Osteoblast (primary cell): ENCODE measurements around the gene DHX32. TPM values are rescaled to one million over a fixed set of nuclear protein-coding genes. Genes with fewer than 3 reads are reported as not detected.

ENCODE experiments used
- DNase-seq: peaks from one replicate; pipeline ENCODE4 v3.0.0; 2011; ENCODE audit warnings: low spot score, mixed read lengths; ENCODE audit not compliant: insufficient read length; ENCODE audit errors: missing footprints
- H2AFZ ChIP-seq: 2 replicates; pipeline ENCODE4 v1.6.0; 2011; ENCODE audit warnings: mild to moderate bottlenecking, low read length
- H3K27ac ChIP-seq: 2 replicates; pipeline ENCODE4 v1.5.1; 2011; ENCODE audit warnings: mild to moderate bottlenecking, low read depth, low read length, moderate library complexity
- H3K27me3 ChIP-seq: 2 replicates; pipeline ENCODE4 v1.6.0; 2012; ENCODE audit warnings: mild to moderate bottlenecking, control low read depth, inconsistent platforms, low read length, moderate library complexity; ENCODE audit not compliant: insufficient read depth
- H3K36me3 ChIP-seq: 2 replicates; pipeline ENCODE4 v1.5.1; 2011; ENCODE audit warnings: mild to moderate bottlenecking, low read length, control low read depth, moderate library complexity; ENCODE audit not compliant: insufficient read depth
- H3K4me1 ChIP-seq: 2 replicates; pipeline ENCODE4 v1.5.1; 2011; ENCODE audit warnings: mild to moderate bottlenecking, low read length, control low read depth, moderate library complexity; ENCODE audit not compliant: insufficient read depth
- H3K4me2 ChIP-seq: 2 replicates; pipeline ENCODE4 v1.6.0; 2011; ENCODE audit warnings: mild to moderate bottlenecking, low read length; ENCODE audit not compliant: insufficient read depth
- H3K4me3 ChIP-seq: fragments of 200-600 bp; sonication (generic); 3 replicates; pipeline ENCODE4 v1.5.1; 2012; ENCODE audit warnings: mild to moderate bottlenecking, low read length, inconsistent platforms; ENCODE audit not compliant: insufficient read depth
- H3K79me2 ChIP-seq: 2 replicates; pipeline ENCODE4 v1.6.0; 2012; ENCODE audit warnings: mild to moderate bottlenecking, low read length, control low read depth, inconsistent platforms; ENCODE audit not compliant: insufficient read depth
- H3K9me3 ChIP-seq: 2 replicates; pipeline ENCODE4 v1.5.1; 2011; ENCODE audit warnings: low read depth, low read length, control low read depth
- H4K20me1 ChIP-seq: 2 replicates; pipeline ENCODE4 v1.6.0; 2012; ENCODE audit warnings: mild to moderate bottlenecking, low read length, control low read depth; ENCODE audit not compliant: insufficient read depth
- total RNA-seq: library from RNA; depleted of rRNA; stranded (reverse); fragments of >200 nt; gene quantifications from 2 replicates; pipeline ENCODE4 v1.2.3, GENCODE V29; 2012
- TF ChIP-seq, protein P1 (sequence below): IDR thresholded peaks from 2 replicates; pipeline ENCODE4 v1.5.1; 2011; ENCODE audit warnings: mild to moderate bottlenecking, low read depth, low read length, moderate library complexity; ENCODE audit errors: extremely low read depth

DHX32 gene
- total RNA-seq, 1 donor, result 52.8 TPM

DNA sequence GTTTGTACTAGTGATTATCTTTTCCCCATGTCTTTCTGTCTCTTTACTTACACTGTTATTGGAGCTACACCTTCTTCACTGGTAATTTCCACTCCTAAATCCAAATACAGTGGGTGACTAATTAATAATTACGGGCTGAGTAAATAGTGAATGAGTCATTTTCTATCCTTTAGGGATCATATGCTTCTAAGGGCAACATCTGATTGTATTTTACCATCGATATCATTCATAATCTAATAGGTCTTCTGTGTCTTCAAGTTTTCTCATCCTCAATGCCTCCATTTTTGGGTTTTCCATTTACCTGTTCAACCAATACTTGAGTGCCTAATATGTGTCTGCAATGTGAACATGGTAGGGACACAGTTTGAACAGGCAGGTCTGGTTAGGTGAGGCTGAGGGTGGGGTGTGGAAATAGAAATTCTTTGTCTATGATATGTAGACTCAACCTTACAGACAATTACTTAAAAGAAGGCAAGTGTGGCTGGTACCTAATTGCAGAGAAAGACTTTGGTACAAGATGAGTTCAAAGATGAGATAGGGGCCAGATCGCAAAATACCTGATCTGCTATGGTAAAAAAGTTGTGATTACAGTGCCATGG lies 5.9 kb upstream of the DHX32 start:
- H3K4me2 ChIP-seq, result no peak overlapping the region
- H3K79me2 ChIP-seq, result peaks cover 32% of the 10 kb centered on the region
- peaks cover 22% of the 10 kb centered on the region for H4K20me1 ChIP-seq
- TF ChIP-seq, protein P1, sequence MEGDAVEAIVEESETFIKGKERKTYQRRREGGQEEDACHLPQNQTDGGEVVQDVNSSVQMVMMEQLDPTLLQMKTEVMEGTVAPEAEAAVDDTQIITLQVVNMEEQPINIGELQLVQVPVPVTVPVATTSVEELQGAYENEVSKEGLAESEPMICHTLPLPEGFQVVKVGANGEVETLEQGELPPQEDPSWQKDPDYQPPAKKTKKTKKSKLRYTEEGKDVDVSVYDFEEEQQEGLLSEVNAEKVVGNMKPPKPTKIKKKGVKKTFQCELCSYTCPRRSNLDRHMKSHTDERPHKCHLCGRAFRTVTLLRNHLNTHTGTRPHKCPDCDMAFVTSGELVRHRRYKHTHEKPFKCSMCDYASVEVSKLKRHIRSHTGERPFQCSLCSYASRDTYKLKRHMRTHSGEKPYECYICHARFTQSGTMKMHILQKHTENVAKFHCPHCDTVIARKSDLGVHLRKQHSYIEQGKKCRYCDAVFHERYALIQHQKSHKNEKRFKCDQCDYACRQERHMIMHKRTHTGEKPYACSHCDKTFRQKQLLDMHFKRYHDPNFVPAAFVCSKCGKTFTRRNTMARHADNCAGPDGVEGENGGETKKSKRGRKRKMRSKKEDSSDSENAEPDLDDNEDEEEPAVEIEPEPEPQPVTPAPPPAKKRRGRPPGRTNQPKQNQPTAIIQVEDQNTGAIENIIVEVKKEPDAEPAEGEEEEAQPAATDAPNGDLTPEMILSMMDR, result no peak
- H3K4me3 ChIP-seq, result no peak overlapping the region
- H2AFZ ChIP-seq, result no peak overlapping the region
- peaks cover 3% of the 10 kb centered on the region for H3K36me3 ChIP-seq
- no peaks in the 10 kb centered on the region for H3K27me3 ChIP-seq
- H3K27ac ChIP-seq, result no peak overlapping the region
- no peak for DNase-seq
- H3K9me3 ChIP-seq, result no peaks in the 10 kb centered on the region
- no peaks in the 10 kb centered on the region for H3K4me1 ChIP-seq

DNA sequence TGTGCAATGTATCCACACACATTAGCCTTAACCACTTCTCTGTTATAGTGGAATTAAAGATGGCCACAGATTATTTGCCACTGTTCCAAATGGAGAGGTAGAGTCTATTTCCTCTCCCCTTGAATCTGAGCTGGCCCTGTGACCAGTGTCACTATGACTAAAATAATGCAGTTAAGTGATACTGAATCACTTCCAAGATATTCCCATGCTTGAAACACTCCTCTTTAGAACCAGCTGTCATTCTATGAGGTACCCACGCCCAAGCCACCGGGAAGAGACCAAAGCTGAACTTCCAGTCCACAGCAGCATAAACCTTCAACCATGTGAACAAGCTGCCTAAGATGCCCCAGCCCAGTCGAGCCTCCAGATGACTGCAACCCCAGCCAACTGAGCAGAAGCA lies 2.1 kb upstream of the DHX32 start:
- Histone ChIP-seq H3K27me3 (no peaks in the 10 kb centered on the region), H2AFZ (no peak overlapping the region), H3K4me1 (peaks cover 8% of the 10 kb centered on the region), H3K36me3 (peaks cover 3% of the 10 kb centered on the region), H3K4me2 (no peak overlapping the region), H3K79me2 (peaks cover 23% of the 10 kb centered on the region), H3K27ac (no peak overlapping the region), H3K9me3 (no peaks in the 10 kb centered on the region), H3K4me3 (no peak overlapping the region), H4K20me1 (peaks cover 17% of the 10 kb centered on the region)
- DNase-seq, result no peak
- TF ChIP-seq, protein P1, result no peak

DNA sequence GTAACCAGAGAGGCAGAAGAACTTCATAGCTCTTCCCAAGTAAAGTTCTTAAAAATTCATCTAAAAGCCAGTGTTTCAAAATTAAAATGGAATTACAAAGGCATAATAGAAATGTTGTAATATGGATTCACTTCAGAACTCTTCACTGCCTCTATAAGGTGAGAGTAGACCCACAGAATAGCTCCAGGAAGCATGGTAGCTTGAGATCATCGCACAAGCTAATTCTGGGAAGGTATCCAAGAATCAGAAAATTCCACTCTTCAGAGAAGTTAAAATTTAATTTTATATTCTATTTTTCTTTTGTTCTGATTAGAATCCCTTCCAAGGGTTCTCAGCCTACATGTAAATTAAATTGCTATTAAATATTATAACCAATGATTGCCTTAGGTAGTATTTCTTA lies 1.5 kb upstream of the DHX32 start:
- H3K79me2 ChIP-seq, result peaks cover 23% of the 10 kb centered on the region
- H3K27me3 ChIP-seq, result no peaks in the 10 kb centered on the region
- H4K20me1 ChIP-seq, result peaks cover 17% of the 10 kb centered on the region
- H3K4me2 ChIP-seq, result no peak overlapping the region
- H3K4me3 ChIP-seq, result no peak overlapping the region
- peaks cover 3% of the 10 kb centered on the region for H3K36me3 ChIP-seq
- no peaks in the 10 kb centered on the region for H3K9me3 ChIP-seq
- peaks cover 8% of the 10 kb centered on the region for H3K4me1 ChIP-seq
- DNase-seq, result no peak
- H3K27ac ChIP-seq, result no peak overlapping the region
- H2AFZ ChIP-seq, result no peak overlapping the region
- TF ChIP-seq, protein P1, result no peak

DNA sequence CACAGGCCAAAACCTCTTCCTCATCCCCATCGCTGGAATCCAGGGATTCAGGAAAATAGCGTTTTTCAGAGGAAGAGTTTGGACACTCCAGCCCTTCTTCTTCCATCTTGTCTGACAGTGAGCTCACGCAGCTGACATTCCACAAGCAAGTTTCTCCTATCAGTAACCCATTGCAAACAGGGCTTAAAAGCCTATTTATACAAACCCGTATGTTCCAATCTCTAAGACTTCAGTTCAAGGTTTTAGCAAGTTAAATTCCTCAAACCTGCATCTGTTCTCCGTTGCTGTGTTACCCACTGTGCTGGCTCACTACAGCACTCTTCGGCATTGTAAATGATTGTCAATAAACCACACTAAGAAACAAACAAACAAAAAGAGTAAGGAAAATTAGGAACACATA lies 373 bp downstream of the DHX32 start:
- H3K4me2 ChIP-seq, result no peak overlapping the region
- H4K20me1 ChIP-seq, result peaks cover 15% of the 10 kb centered on the region
- no peaks in the 10 kb centered on the region for H3K27me3 ChIP-seq
- no peak overlapping the region for H3K27ac ChIP-seq
- DNase-seq, result no peak
- H2AFZ ChIP-seq, result no peak overlapping the region
- TF ChIP-seq, protein P1, result no peak
- no peaks in the 10 kb centered on the region for H3K9me3 ChIP-seq
- H3K4me3 ChIP-seq, result no peak overlapping the region
- peaks cover 8% of the 10 kb centered on the region for H3K4me1 ChIP-seq
- H3K79me2 ChIP-seq, result peaks cover 13% of the 10 kb centered on the region
- peaks cover 6% of the 10 kb centered on the region for H3K36me3 ChIP-seq
